ENCODE data around the gene CLN5. TPM values are rescaled to one million over a fixed set of nuclear protein-coding genes. Genes with fewer than 3 reads are reported as not detected.
"Not testable (repeated sequence)": the region's sequence is repeated elsewhere in the genome, so short reads cannot be mapped to it uniquely, and the experiment has no call there.

The CLN5 gene
- total RNA-seq, 1 donor from 2014 or later: 15.0 TPM

DNA sequence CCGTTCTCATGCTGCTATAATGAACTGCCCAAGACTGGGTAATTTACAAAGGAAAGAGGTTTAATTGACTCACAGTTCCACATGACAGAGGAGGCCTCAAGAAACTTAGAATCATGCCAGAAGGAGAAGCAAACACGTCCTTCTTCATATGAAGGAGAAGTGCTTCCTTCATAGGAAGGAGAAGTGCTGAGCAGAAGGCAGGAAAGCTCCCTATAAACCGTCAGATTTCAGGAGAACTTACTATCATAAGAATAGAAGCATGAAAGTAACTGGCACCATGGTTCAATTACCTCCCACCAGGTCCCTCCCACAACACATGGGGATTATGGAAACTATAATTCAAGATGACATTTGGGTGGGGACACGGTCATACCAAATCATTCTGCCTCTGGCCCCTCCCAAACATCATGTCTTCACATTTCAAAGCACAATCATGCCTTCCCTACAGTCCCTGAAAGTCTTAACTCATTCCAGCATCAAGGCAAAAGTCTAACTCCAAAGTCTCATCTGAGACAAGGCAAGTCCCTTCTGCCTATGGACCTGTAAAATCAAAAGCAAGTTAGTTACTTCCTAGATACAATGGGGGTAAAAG, 32.9 kb upstream of the CLN5 start:
- Histone ChIP-seq H3K36me3 (no peaks in the 10 kb centered on the region), H3K4me1 (no peaks in the 10 kb centered on the region), H3K27me3 (no peaks in the 10 kb centered on the region), H3K9me3 (no peaks in the 10 kb centered on the region), H3K27ac (no peak overlapping the region), H3K4me3 (no peak overlapping the region)
- intact Hi-C loops (cut with DNase I): no loop called here
- TF ChIP-seq POLR2AphosphoS5 (IDR thresholded peaks at IDR 0.05; ENCODE audit: insufficient read depth in 1 of 2, low read depth in 1 of 2): no peak
- no peak for DNase-seq (ENCODE audit: extremely low spot score in 2 of 2)

DNA sequence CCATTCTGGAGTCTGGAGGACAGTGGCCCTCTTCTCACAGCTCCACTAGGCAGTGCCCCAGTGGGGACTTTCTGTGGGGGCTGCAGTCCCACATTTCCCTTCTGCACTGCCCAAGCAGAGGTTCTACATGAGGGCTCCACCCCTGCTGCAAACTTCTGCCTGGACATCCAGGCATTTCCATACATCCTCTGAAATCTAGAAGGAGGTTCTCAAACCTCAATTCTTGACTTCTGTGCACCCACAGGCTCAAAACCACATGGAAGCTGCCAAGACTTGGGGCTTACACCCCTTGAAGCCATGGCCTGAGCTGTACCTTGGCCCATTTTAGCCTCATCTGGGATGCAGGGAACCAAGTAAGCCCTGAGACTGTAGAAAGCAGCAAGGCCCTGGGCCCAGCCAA, 32.1 kb upstream of the CLN5 start:
- H3K9me3 ChIP-seq; intact Hi-C loops (cut with DNase I); H3K36me3 ChIP-seq; DNase-seq (ENCODE audit: extremely low spot score in 2 of 2); H3K4me3 ChIP-seq; H3K27ac ChIP-seq; H3K4me1 ChIP-seq; H3K27me3 ChIP-seq: not testable (repeated sequence)

DNA sequence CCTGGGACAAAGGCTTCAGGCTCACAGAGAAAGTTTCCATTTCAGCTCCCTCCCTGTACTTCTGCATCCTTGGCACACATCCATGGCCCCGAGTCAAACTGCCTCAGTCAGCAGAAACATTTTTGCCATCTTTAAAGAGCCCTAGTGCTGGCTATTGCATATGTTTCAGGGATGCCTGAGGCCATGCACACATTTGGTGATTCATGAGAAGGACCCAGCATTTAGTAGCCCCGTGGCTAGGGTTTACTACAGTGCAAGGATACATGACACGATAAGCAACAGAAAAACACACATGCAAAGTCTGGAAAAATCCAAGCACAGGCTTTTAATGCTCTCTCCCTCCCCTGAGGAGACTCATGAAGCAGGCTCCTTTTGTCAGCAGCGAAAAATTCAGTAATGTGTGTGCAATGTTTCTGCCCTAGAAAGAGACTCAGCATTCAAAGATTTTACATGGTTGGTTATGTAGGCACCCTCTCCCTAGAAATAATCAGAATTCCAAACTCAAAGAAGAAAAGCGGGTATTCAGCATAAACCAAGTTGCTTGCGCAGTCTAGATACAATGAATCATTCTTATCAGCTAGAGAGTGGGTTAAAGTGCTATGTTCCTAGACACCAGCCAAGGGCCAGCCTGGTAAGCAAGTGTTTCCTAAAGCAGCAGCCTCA, 26.0 kb upstream of the CLN5 start:
- no peaks in the 10 kb centered on the region for H3K27me3 ChIP-seq
- H3K4me3 ChIP-seq: no peak overlapping the region
- no peak for DNase-seq (ENCODE audit: extremely low spot score in 2 of 2)
- no peak overlapping the region for H3K27ac ChIP-seq
- H3K36me3 ChIP-seq: no peaks in the 10 kb centered on the region
- H3K4me1 ChIP-seq: peaks cover 10% of the 10 kb centered on the region
- intact Hi-C loops (cut with DNase I): no loop called here
- TF ChIP-seq, protein P1, sequence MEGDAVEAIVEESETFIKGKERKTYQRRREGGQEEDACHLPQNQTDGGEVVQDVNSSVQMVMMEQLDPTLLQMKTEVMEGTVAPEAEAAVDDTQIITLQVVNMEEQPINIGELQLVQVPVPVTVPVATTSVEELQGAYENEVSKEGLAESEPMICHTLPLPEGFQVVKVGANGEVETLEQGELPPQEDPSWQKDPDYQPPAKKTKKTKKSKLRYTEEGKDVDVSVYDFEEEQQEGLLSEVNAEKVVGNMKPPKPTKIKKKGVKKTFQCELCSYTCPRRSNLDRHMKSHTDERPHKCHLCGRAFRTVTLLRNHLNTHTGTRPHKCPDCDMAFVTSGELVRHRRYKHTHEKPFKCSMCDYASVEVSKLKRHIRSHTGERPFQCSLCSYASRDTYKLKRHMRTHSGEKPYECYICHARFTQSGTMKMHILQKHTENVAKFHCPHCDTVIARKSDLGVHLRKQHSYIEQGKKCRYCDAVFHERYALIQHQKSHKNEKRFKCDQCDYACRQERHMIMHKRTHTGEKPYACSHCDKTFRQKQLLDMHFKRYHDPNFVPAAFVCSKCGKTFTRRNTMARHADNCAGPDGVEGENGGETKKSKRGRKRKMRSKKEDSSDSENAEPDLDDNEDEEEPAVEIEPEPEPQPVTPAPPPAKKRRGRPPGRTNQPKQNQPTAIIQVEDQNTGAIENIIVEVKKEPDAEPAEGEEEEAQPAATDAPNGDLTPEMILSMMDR (IDR thresholded peaks at IDR 0.05): no peak
- TF ChIP-seq POLR2A (IDR thresholded peaks at IDR 0.05): no peak
- TF ChIP-seq POLR2AphosphoS5 (IDR thresholded peaks at IDR 0.05; ENCODE audit: insufficient read depth in 1 of 2, low read depth in 1 of 2): no peak
- no peaks in the 10 kb centered on the region for H3K9me3 ChIP-seq

DNA sequence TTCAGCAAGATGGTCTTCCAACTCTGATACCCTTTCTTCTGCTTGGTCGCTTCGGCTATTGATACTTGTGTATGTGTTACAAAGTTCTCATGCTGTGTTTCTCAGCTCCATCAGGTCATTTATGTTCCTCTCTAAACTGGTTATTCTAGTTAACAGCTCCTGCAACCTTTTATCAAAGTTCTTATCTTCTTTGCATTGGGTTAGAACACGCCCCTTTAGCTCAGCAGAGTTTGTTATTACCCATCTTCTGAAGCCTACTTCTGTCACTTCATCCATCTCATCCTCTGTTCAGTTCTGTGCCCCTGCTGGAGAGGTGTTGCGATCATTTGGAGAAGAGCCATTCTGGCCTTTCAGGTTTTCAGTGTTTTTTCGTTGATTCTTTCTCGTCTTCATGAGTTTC, 24.9 kb upstream of the CLN5 start:
- DNase-seq (ENCODE audit: extremely low spot score in 2 of 2): no peak
- Histone ChIP-seq H3K36me3 (no peaks in the 10 kb centered on the region), H3K9me3 (no peaks in the 10 kb centered on the region), H3K27me3 (no peaks in the 10 kb centered on the region), H3K4me1 (peaks cover 10% of the 10 kb centered on the region), H3K27ac (no peak overlapping the region), H3K4me3 (no peak overlapping the region)
- TF ChIP-seq, protein P1 (IDR thresholded peaks at IDR 0.05): no peak
- TF ChIP-seq POLR2AphosphoS5 (IDR thresholded peaks at IDR 0.05; ENCODE audit: insufficient read depth in 1 of 2, low read depth in 1 of 2) (no peak), POLR2A (IDR thresholded peaks at IDR 0.05) (no peak)
- intact Hi-C loops (cut with DNase I): no loop called here

DNA sequence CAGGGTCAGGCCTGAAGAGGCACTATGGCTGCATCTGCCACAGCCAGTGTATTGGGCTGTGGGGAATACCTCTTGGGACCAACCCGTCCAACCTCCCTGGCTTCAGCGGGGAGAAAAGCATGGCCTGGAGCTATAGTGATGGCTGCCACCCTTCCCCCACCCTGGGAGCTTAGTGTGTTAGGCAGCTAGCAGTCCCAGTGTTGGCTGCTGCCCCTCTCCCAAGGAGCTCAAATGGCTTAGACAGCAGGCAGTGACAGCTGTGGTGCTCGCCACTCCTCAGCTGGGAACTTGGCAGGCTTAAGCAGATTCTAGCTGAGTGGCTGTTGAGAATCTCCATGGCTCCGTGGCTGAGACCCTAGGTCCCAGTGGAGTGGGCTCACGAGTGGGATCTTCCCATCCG, 23.8 kb upstream of the CLN5 start:
- no peak overlapping the region for H3K4me3 ChIP-seq
- H3K27ac ChIP-seq: no peak overlapping the region
- TF ChIP-seq, protein P1 (IDR thresholded peaks at IDR 0.05): no peak
- TF ChIP-seq POLR2AphosphoS5 (IDR thresholded peaks at IDR 0.05; ENCODE audit: insufficient read depth in 1 of 2, low read depth in 1 of 2) (no peak), POLR2A (IDR thresholded peaks at IDR 0.05) (no peak)
- H3K4me1 ChIP-seq: peaks cover 10% of the 10 kb centered on the region
- H3K36me3 ChIP-seq: no peaks in the 10 kb centered on the region
- intact Hi-C loops (cut with DNase I): no loop called here
- no peak for DNase-seq (ENCODE audit: extremely low spot score in 2 of 2)
- H3K27me3 ChIP-seq: no peaks in the 10 kb centered on the region
- H3K9me3 ChIP-seq: no peaks in the 10 kb centered on the region

Data from vagina (tissue), 2 donors.